ENCODE data around the gene MN1. TPM values are rescaled to one million over a fixed set of nuclear protein-coding genes. Genes with fewer than 3 reads are reported as not detected.
"Not testable (repeated sequence)": the region's sequence is repeated elsewhere in the genome, so short reads cannot be mapped to it uniquely, and the experiment has no call there.

Gene MN1
- polyA plus RNA-seq, 1 experiment: 1.3 TPM

DNA sequence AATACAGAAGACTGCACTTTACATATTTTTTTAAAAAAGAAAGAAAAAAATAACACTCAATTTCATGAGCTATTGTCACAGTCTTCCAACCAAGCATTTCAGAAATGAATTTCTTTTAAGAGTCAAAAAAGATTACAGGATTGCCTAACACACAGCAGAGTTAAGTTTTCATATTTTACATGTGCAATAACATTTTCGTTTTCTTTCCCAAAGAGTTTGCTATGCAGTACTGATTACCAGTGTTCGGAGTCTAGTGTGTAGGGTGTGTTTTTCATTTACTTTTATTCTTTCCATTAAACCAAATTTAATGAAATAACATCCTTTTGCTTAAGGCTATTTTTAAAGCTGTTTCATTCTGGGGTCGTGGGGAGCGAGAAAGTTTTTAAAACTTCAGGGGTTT lies 53.2 kb downstream of the MN1 start:
- H3K27me3 ChIP-seq (ENCODE audit: control insufficient read depth, insufficient read depth, low read length): peaks cover 2% of the 10 kb centered on the region; the same call in 1 of the 2 replicates
- no peak overlapping the region for H3K4me3 ChIP-seq (ENCODE audit: low read depth, low read length)
- POLR2A ChIA-PET: no interaction called here
- H3K36me3 ChIP-seq (ENCODE audit: control insufficient read depth, insufficient read depth, low read length): peaks cover 1% of the 10 kb centered on the region; the same call in 1 of the 2 replicates
- DNase-seq (ENCODE audit: low read depth): no peak
- CTCF ChIA-PET: interaction anchor here (0.9 to 1.3 kb wide), 2 partner anchors 9 to 49 kb away, joined by 3 read pairs; no protein-coding TSS in a partner anchor
- TF ChIP-seq, protein P1, sequence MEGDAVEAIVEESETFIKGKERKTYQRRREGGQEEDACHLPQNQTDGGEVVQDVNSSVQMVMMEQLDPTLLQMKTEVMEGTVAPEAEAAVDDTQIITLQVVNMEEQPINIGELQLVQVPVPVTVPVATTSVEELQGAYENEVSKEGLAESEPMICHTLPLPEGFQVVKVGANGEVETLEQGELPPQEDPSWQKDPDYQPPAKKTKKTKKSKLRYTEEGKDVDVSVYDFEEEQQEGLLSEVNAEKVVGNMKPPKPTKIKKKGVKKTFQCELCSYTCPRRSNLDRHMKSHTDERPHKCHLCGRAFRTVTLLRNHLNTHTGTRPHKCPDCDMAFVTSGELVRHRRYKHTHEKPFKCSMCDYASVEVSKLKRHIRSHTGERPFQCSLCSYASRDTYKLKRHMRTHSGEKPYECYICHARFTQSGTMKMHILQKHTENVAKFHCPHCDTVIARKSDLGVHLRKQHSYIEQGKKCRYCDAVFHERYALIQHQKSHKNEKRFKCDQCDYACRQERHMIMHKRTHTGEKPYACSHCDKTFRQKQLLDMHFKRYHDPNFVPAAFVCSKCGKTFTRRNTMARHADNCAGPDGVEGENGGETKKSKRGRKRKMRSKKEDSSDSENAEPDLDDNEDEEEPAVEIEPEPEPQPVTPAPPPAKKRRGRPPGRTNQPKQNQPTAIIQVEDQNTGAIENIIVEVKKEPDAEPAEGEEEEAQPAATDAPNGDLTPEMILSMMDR (IDR thresholded peaks at IDR 0.05; ENCODE audit: insufficient read depth, low read depth, low read length): no peak

DNA sequence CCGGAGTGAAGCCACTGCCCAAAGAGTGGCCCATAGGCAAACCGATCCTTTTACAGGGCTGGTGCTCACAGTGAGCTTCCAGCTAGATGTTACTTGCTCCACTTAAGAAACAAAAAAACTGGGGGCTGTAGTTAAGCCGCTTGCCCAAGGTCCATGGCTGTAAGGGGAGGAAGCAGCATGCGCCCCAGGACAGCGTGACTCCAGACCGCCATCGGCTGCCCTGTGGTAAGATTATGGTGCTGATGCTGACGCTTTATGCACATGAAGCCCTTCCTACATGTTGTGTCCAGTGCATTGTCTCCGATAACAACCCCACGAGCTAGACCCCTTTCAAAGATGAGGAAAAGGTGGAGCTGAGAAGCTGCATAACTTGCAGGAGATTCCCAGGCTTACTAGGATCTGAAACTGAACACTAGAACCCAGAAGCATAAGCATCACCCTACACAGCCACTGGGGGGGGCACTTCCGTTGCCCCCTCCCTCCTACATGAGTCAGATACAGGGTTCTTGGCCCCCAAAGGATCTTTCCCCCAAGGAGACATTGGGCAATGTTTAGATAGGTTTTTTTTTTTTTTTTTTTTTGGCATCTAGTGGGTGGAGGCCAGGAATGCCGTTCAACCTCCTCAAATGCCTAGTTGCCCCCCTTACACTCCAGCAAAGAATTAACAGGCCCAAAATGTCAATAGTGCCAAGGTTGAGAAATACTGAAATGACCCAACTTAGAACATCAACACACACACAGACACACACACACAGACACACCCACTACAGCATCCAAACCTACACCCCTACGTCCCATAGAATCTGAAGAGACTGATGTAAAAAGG lies 53.9 kb downstream of the MN1 start:
- Histone ChIP-seq H3K36me3 (ENCODE audit: control insufficient read depth, insufficient read depth, low read length) (peaks cover 1% of the 10 kb centered on the region; the same call in 1 of the 2 replicates), H3K4me3 (ENCODE audit: low read depth, low read length) (no peak overlapping the region), H3K27me3 (ENCODE audit: control insufficient read depth, insufficient read depth, low read length) (peaks cover 2% of the 10 kb centered on the region; the same call in 1 of the 2 replicates)
- CTCF ChIA-PET: interaction anchor here (0.8 to 1.3 kb wide), 5 partner anchors 8 to 71 kb away, joined by 3 to 4 read pairs (median 3); no protein-coding TSS in a partner anchor
- DNase-seq (ENCODE audit: low read depth): no peak
- TF ChIP-seq, protein P1 (IDR thresholded peaks at IDR 0.05; ENCODE audit: insufficient read depth, low read depth, low read length): peak; percentile 37
- POLR2A ChIA-PET: no interaction called here

DNA sequence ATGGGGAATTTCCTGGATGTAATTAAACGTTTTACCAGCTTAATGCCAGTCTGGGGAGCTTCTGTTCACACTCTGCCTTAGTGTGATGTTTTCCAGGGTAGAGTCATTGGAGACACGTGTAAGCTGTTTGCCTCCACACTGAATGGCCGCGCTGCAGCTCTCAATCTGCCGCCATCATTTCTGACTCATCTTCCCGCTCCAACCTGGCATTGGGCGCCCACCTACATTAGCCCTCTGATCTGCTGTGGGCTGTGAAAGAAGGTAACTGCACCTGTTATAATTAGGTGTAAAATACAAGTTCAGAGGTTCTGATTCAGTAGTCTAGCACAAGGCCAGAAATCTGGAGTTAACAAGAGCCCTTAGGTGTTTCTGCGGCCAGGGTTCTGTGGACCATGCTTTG lies 54.6 kb downstream of the MN1 start:
- no peak for DNase-seq (ENCODE audit: low read depth)
- ChIA-PET POLR2A (no interaction called here), CTCF (interaction anchor here (0.8 to 1.2 kb wide), 3 partner anchors 13 to 70 kb away, joined by 3 to 4 read pairs (median 3); no protein-coding TSS in a partner anchor)
- peaks cover 1% of the 10 kb centered on the region; the same call in 1 of the 2 replicates for H3K36me3 ChIP-seq (ENCODE audit: control insufficient read depth, insufficient read depth, low read length)
- H3K4me3 ChIP-seq (ENCODE audit: low read depth, low read length): no peak overlapping the region
- peaks cover 2% of the 10 kb centered on the region; the same call in 1 of the 2 replicates for H3K27me3 ChIP-seq (ENCODE audit: control insufficient read depth, insufficient read depth, low read length)
- TF ChIP-seq, protein P1 (IDR thresholded peaks at IDR 0.05; ENCODE audit: insufficient read depth, low read depth, low read length): no peak

DNA sequence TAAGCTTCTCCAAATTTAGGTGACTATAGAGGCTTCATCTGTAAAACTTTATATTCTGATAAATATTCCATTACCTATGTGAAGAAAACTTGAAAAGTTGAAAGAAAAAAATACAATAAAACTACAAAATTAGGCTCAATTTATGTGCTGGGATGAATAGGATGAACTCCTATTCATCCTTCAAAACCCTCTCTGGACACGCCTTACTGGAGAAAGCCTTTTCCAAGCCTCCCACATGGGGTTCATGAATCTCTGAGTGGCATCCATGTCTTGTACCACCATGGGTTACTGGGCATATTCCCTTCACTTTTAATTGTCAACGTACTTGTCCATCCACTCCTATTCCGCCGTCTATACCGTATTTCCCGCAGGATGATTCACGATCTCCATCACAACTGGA lies 55.7 kb downstream of the MN1 start:
- no peak for DNase-seq (ENCODE audit: low read depth)
- peaks cover 1% of the 10 kb centered on the region; the same call in 1 of the 2 replicates for H3K36me3 ChIP-seq (ENCODE audit: control insufficient read depth, insufficient read depth, low read length)
- no peak overlapping the region for H3K4me3 ChIP-seq (ENCODE audit: low read depth, low read length)
- POLR2A ChIA-PET: no interaction called here
- peaks cover 2% of the 10 kb centered on the region; the same call in 1 of the 2 replicates for H3K27me3 ChIP-seq (ENCODE audit: control insufficient read depth, insufficient read depth, low read length)
- TF ChIP-seq, protein P1 (IDR thresholded peaks at IDR 0.05; ENCODE audit: insufficient read depth, low read depth, low read length): no peak
- CTCF ChIA-PET: no interaction called here

DNA sequence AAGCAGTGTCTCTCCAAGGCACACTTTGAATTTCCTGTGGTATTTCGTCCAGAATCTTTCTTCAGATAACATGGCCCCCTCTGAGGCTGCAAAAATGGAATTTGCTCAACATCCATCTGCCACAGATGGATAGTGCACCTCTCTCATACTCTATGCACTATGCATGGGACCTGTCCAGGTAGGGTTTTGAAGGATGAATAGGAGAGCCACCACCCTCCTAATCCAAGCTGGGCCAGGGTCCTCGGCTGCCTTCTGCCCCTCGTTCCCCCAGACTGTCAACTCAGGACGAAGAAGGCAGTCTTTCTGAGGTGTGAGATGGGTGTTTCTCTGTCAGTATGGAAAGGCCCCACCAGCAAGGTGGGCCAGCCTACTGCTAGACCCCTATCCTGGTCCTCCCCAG lies 56.4 kb downstream of the MN1 start:
- POLR2A ChIA-PET: no interaction called here
- no peak for DNase-seq (ENCODE audit: low read depth)
- TF ChIP-seq, protein P1 (IDR thresholded peaks at IDR 0.05; ENCODE audit: insufficient read depth, low read depth, low read length): no peak
- Histone ChIP-seq H3K36me3 (ENCODE audit: control insufficient read depth, insufficient read depth, low read length) (peaks cover 1% of the 10 kb centered on the region; the same call in 1 of the 2 replicates), H3K4me3 (ENCODE audit: low read depth, low read length) (no peak overlapping the region), H3K27me3 (ENCODE audit: control insufficient read depth, insufficient read depth, low read length) (peaks cover 2% of the 10 kb centered on the region; the same call in 1 of the 2 replicates)
- CTCF ChIA-PET: no interaction called here

DNA sequence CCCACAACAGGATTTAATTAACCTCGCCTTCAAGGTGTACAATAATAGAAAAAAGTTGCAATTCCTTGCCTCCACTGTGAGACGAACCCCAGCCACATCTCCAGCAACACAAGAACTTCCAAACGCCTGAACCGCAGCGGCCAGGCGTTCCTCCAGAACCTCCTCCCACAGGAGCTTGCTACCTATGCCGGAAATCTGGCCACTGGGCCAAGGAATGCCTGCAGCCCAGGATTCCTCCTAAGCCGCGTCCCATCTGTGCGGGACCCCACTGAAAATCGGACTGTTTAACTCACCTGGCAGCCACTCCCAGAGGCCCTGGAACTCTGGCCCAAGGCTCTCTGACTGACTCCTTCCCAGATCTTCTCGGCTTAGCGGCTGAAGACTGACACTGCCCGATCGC lies 57.5 kb downstream of the MN1 start:
- DNase-seq (ENCODE audit: low read depth); CTCF ChIA-PET; POLR2A ChIA-PET; H3K27me3 ChIP-seq (ENCODE audit: control insufficient read depth, insufficient read depth, low read length); H3K4me3 ChIP-seq (ENCODE audit: low read depth, low read length); H3K36me3 ChIP-seq (ENCODE audit: control insufficient read depth, insufficient read depth, low read length): not testable (repeated sequence)

All from BJ (cell line).